Measurements from ENCODE around the gene CES3.
A peak's percentile ranks its signal among the peaks of the same experiment; 100 is the strongest.
"Not testable (repeated sequence)": the region's sequence is repeated elsewhere in the genome, so short reads cannot be mapped to it uniquely, and the experiment has no call there.

The CES3 gene

DNA sequence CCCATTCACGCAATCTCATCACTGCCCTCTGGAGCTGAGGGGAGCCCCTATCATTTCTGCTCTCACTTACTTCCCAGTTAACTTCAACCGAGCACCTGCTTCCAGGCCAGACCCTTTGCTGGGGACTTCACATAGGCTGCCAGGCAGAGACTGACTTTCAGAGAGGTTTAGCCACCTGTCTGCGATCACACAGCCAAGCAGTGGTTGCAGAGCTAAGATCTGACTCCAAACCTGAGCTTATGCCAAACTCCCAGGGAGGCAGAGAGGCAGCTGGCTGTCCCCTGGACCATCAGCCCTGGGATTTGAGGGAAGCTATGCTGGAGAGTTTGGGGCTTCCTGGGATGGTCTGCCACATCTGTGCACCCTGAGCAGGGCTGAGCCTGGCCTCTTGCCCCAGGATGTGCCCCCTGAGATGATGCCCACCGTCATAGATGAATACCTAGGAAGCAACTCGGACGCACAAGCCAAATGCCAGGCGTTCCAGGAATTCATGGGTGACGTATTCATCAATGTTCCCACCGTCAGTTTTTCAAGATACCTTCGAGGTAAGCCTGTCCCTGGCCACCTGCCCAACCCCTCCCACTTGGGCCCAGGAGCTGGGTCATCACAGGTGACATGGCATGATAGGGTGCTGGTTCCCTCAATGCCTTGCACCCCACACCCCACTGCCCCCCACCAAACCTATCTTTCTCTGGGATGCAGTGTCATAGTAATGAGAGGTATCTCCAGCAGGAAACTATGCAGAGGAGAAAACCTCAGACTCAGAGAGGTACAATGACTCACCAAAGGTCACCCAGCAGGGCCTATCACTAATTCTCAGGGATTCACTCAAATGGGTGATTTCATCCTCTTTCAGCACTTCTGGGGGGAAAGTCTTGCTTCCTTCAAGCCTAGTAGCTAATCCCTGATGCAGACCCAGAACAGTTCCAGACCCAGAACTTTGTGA is 10.0 kb downstream of the CES3 start:
- H3K4me3 ChIP-seq (ENCODE audit: low read length) = no peak overlapping the region
- peak; percentile 43 for DNase-seq (ENCODE audit: low read depth)
- TF ChIP-seq, protein P1, sequence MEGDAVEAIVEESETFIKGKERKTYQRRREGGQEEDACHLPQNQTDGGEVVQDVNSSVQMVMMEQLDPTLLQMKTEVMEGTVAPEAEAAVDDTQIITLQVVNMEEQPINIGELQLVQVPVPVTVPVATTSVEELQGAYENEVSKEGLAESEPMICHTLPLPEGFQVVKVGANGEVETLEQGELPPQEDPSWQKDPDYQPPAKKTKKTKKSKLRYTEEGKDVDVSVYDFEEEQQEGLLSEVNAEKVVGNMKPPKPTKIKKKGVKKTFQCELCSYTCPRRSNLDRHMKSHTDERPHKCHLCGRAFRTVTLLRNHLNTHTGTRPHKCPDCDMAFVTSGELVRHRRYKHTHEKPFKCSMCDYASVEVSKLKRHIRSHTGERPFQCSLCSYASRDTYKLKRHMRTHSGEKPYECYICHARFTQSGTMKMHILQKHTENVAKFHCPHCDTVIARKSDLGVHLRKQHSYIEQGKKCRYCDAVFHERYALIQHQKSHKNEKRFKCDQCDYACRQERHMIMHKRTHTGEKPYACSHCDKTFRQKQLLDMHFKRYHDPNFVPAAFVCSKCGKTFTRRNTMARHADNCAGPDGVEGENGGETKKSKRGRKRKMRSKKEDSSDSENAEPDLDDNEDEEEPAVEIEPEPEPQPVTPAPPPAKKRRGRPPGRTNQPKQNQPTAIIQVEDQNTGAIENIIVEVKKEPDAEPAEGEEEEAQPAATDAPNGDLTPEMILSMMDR (IDR thresholded peaks at IDR 0.05; ENCODE audit: insufficient read depth, low read depth, low read length, missing control alignments) = no peak

GRCh38 chr16:66972983-66973382 is 11.9 kb downstream of the CES3 start:
- H3K4me3 ChIP-seq (ENCODE audit: low read length) = no peak overlapping the region
- TF ChIP-seq, protein P1 (IDR thresholded peaks at IDR 0.05; ENCODE audit: insufficient read depth, low read depth, low read length, missing control alignments) = no peak
- no peak for DNase-seq (ENCODE audit: low read depth)

- TF ChIP-seq, protein P1 (IDR thresholded peaks at IDR 0.05; ENCODE audit: insufficient read depth, low read depth, low read length, missing control alignments) = no peak
- no peak for DNase-seq (ENCODE audit: low read depth)
- no peak overlapping the region for H3K4me3 ChIP-seq (ENCODE audit: low read length)
These were observed 12.7 kb downstream of the CES3 start for GRCh38 chr16:66973716-66974115.

- not testable (repeated sequence) for H3K4me3 ChIP-seq (ENCODE audit: low read length); DNase-seq (ENCODE audit: low read depth)
These were observed 13.3 kb downstream of the CES3 start for GRCh38 chr16:66974156-66974931.

GRCh38 chr16:66974932-66975246 is 13.8 kb downstream of the CES3 start:
- not testable (repeated sequence) for DNase-seq (ENCODE audit: low read depth)

GRCh38 chr16:66975302-66975893 is 14.3 kb downstream of the CES3 start:
- TF ChIP-seq, protein P1 (IDR thresholded peaks at IDR 0.05; ENCODE audit: insufficient read depth, low read depth, low read length, missing control alignments) = no peak
- no peak for DNase-seq (ENCODE audit: low read depth)
- no peak overlapping the region for H3K4me3 ChIP-seq (ENCODE audit: low read length)

More at GRCh38 chr16:66974932-66975246, 13.8 kb downstream of the CES3 start:
- H3K4me3 ChIP-seq (ENCODE audit: low read length) = not testable (repeated sequence)

DNA sequence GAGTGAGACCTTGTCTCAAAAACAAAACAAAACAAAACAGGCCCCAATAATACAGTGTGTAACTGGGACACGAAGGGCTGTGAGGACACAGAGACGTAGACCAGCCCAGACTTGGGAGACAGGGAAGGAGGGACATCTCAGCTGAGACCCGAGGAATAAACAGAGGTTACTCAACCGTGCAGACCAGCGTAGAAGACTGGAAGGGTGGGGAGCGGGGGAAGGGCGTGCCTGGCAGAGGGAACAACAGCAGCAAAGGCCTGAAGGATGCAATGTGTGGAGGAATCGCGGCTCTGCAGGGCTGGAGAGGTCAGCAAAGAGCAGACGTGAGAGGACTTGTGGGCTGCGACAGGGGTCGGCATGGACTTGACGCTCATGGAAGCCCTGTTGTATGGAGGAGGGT is 15.7 kb downstream of the CES3 start:
- no peak for DNase-seq (ENCODE audit: low read depth)
- TF ChIP-seq, protein P1 (IDR thresholded peaks at IDR 0.05; ENCODE audit: insufficient read depth, low read depth, low read length, missing control alignments) = no peak
- H3K4me3 ChIP-seq (ENCODE audit: low read length) = no peak overlapping the region
